GM19372 (cell line): ENCODE measurements around the gene PTDSS2.
A peak's percentile ranks its signal among the peaks of the same experiment; 100 is the strongest.
"Not testable (repeated sequence)": the region's sequence is repeated elsewhere in the genome, so short reads cannot be mapped to it uniquely, and the experiment has no call there.

ENCODE experiments used
- ATAC-seq: cut with Tn5 transposase; IDR thresholded peaks from one replicate; pipeline ENCODE4 v1.9.1; 2021; ENCODE audit warnings: mild to moderate bottlenecking, low read depth, moderate library complexity; ENCODE audit not compliant: unreplicated experiment

Gene PTDSS2

GRCh38 chr11:429931-430456 is 20.1 kb upstream of the PTDSS2 start:
- no peak for ATAC-seq

DNA sequence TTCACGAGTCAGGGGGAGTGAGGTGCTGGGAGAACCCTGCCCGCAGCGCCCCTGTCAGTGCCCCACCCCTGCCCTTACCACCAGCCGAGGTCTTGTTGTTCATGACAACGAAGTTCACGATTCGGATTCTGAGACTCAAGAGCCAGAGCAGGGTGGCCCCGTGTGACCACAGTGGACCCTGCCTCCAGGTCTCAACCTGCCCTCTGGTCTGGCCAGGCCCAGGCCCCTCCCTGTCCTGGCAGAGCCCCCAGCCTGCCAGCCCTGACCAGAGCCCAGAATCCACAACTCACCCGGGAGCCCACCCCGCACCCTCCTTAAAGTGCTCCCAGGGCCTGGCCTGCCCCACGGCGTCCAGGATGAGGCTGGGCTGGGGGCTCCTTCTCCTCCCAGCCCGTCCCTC is 18.2 kb upstream of the PTDSS2 start:
- ATAC-seq: no peak

GRCh38 chr11:432501-433100 is 17.5 kb upstream of the PTDSS2 start:
- no peak for ATAC-seq

GRCh38 chr11:433111-433510 is 17.0 kb upstream of the PTDSS2 start:
- ATAC-seq: no peak

GRCh38 chr11:433641-434040 is 16.4 kb upstream of the PTDSS2 start:
- no peak for ATAC-seq

- no peak for ATAC-seq
Measured at GRCh38 chr11:434496-434895, 15.6 kb upstream of the PTDSS2 start.

DNA sequence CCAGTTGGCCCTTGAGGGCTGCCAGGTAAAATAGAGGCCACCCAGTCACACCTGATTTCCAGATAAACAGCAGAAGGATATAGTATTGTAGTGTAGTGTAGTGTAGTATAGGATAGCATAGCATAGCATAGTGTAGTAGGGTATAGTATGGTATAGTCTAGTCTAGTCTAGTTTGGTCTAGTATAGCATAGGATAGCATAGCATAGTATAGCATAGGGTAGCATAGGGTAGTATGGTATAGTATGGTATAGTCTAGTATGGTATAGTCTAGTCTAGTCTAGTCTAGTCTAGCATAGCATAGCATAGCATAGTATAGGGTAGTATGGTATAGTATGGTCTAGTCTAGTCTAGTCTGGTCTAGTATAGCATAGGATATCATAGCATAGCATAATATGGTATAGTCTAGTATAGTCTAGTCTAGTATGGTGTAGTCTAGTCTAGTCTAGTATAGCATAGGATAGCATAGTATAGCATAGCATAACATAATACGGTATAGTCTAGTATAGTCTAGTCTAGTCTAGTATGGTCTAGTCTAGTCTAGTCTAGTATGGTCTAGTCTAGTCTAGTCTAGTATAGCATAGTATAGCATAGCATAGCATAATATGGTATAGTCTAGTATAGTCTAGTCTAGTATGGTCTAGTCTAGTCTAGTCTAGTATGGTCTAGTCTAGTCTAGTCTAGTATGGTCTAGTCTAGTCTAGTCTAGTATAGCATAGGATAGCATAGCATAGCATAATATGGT is 14.9 kb upstream of the PTDSS2 start:
- ATAC-seq: not testable (repeated sequence)

DNA sequence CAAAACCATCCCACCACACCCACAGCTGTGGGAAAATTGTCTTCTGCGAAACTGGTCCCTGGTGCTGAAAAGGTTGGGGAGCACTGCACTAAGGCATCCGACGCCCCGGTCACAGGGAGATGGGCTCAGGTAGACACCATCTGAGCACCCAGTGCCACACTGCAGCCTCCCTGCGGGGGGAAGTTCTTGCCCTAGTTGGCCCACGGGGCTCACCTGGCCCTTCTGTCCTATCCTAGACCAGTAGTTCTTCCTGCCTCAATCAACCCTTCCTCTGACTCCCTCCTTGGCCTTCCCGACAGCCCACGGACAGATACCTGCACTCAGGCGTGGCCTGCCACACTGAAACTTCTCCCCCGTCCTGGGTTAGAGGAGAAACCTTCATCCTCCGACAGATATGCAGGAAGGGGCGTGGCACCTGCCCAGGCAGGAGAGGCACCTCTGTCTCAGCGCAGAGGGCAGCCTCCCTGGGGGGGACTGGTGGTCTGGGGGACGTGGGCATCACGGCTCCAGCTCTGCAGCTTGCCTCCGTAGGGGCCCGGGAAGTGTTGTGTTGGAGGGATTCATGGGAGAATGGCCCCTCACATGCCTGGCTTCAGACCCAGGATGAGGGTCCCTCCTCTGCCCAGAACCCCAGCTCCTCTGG is 12.7 kb upstream of the PTDSS2 start:
- no peak for ATAC-seq

DNA sequence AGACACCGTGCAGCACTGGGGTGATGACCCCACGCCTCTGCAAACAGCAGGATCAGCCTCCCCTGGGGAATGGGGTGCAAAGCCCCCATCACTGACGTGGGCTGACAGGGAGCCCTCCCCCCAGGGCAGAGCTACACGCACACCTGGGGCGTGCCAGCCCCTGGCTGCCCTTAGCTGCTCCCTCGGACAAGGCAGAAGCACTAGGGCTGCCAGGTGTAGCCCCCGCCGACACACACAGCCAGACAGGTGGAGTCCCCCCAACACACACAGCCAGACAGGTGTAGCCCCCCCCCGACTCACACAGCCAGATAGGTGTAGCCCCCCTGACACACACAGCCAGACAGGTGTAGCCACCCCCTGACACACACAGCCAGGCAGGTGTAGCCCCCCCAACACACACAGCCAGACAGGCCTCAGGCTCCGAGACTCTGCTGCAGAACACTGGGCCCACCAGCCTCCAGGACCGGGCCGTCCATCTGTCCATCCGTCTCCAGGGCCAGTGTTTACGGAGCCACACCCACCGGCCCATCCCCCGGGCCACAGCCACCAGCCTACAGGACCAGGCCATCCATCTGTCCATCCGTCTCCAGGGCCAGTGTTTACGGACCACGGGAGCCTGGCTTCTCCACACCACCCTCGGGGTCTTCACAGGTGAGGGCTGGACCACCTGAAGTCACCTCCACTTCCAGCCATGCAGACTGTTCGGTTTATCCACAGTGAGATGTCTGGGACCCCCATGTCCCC is 11.8 kb upstream of the PTDSS2 start:
- no peak for ATAC-seq

DNA sequence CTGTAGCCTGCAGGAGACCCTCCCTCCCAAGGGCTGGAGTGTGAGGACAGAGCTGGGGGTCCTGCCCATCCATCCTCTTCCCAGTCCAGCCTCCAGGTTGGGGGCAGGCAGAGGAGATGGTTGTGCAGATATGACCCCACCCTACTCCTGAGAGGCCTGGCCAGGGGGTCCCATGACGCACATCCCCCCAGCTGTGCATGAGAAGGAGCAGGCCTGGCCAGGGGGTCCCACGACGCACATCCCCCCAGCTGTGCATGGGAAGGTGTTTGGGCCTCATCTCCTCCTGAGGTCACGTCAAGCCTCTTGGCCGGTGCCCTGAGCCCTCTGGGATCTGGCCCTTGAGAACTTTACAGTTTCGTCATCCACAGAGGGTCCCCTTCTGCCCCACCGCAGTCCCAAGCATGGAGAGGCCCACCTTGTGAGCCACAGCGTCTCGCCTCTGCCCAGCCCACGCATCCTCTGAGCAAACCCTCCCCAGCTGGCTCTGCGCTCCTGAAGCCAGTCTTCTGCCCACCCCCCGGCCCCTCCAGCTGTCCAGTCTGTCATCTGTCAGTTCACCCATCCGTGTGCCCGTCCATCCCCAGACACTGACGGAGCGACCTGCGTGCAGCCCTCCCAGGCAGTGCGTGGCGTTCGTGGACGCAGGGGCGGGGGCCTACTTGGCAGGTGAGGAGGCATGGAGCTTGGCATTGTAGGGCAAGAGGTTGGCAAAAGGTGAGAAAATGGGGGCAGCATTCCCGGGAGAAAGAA is 10.6 kb upstream of the PTDSS2 start:
- no peak for ATAC-seq

GRCh38 chr11:440065-441042 is 9.7 kb upstream of the PTDSS2 start:
- no peak for ATAC-seq

GRCh38 chr11:441043-441417 is 9.0 kb upstream of the PTDSS2 start:
- no peak for ATAC-seq

DNA sequence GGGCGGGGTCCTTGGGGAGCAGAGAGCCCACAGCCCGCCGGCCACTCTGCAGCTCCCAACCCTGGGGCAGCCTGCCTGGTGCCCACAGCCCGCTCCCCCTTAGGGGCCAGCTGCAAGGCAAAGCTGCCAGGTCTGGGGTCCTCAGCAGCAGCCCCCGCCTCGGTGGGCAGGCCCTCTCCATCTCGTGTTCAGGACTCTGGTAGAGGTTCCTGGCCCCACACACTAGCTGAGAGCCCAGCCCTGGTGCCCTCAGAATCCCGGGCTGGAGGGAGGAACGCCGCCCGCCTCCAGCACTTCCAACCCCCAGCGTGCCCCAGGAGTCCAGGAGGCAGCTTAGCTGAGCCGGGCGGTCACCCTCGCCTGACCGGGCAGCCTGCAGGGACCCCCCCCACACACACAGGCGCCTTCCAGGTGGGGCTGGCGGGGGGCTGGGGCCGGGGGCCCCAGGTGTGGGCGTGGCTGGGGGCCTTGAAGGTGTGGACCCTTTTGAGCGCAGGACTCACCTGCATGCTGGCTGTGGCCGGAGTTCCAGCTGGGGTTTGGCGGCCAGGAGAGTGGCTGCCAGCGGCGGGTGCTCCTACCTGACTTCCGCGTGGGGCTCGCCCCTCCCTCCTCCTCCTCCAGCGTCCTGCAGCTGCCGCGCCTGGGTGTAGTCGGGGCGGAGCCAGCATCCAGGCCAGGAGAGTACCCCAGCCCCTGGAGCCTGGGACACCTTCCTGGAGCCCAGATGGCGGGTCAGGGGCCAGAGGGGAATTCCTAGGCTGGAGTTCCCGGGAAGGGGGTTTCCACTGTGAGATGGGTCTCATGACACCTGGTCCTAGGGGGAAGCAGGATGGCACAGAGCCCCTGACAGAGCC is 8.4 kb upstream of the PTDSS2 start, which contains the start of gene ANO9:
ANO9 (minus strand) TSS at position 594 of the 857 bp plus-strand sequence; CDS start at position 509, 85 bp downstream.
- ATAC-seq: peak; percentile 68

DNA sequence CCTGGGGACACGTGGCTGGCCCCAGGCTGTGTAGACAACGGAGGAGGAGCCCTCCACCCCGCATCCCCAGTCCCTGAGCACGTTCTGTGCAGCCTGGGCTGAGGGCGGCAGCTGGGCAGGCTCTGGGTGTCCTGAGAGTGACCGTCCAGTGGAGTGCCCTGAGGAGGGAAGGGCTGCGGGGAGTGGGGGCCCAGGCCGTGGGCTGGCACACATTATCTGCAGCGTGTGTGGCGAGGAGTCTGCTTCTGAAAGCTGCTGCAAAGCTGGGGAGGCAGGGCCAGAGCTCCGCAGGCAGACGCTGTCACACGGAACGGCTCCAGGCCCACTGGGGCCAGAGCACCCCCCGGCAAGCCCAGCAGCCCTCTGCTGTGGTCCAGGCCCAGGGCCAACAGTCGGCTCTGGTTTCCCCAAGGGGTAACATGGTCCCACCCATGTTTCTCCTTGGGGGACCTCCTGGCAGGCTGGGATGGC is 7.4 kb upstream of the PTDSS2 start:
- ATAC-seq: no peak

DNA sequence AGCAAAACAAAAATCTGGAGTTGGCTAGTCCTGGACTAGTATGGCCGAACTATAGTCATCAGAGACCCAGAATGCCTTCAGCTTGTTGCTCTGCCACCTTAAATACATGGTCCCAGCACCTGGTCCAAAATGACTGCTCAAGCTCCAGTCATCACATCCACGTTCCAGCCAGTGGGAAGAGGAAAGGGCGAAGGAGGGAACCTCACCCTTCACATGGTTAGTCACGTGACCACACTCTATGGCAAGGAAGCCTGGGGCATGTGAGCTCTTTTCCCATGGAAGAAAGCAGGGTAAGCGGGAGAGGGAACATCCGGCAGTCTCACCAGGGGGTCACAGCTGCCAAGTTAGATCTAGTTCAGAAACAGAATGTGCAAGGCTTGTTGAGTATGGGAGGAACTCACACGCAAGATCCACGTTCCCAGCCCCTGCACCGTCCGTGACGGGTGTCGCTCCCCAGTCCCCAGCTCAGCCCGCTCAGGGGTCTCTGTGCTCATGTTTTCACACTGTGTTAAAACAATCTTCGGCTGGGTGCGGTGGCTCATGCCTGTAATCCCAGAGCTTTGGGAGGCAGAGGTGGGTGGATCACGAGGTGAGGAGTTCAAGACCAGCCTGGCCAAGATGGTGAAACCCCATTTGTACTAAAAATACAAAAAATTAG is 6.4 kb upstream of the PTDSS2 start:
- ATAC-seq: no peak

DNA sequence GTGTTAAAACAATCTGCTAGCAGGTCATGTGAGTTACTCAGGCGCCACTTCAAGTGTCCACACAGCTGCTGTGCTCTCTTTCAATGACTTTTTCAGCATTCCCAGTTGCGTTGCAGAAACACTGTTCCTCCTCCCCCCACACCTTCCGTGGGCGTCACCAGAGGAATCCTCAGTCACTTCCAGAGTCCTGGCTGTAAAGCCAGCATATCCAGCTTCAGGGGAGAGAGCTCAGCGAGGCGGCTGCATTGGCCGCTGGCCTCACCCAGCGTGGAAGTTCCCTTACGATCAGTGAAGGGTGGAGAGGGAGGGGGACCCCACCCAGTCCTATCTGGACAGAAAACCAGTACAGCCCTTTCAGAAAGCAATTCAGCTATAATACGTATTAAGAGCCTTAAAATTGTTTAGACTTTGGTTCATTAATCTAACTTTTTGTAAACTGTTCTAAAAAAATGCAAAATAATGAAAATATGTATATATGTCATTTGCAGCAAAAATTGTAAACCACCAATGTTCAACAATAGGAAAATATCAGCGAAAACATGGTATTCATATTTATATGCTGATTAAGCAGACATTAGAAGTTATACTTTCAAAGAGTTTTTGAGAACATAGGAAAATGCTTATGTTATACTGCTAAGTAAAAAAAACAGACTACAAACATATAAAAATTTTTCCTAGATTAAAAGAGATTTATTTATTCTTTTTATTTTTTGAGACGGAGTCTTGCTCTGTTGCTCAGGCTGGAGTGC is 5.5 kb upstream of the PTDSS2 start:
- ATAC-seq: no peak
